ENCODE measurements around the gene NGLY1.

- TF ChIP-seq RNF219 (CRISPR knock-in tag; IDR thresholded peaks at IDR 0.05) (no peak), BMI1 (IDR thresholded peaks at IDR 0.05; ENCODE audit: low read length) (no peak), CAMTA2 (CRISPR knock-in tag; conservative IDR thresholded peaks at IDR 0.05) (no peak), TGIF2 (CRISPR knock-in tag; IDR thresholded peaks at IDR 0.05) (no peak), E4F1 (CRISPR knock-in tag; IDR thresholded peaks at IDR 0.05; ENCODE audit: borderline replicate concordance) (no peak), FOXP4 (CRISPR knock-in tag; IDR thresholded peaks at IDR 0.05; ENCODE audit: borderline replicate concordance) (no peak), CTCF (IDR thresholded peaks at IDR 0.05 in 2 of 3, conservative IDR thresholded peaks at IDR 0.05 in 1 of 3; ENCODE audit: insufficient read depth in 2 of 3, low read depth in 1 of 3, low read length in 3 of 3) (no peak)
Measured at GRCh38 chr3:25708036-25708435, 75.2 kb downstream of the NGLY1 start.
